ENCODE measurements around the gene YJEFN3. TPM values are rescaled to one million over a fixed set of nuclear protein-coding genes. Genes with fewer than 3 reads are reported as not detected.
A peak's percentile ranks its signal among the peaks of the same experiment; 100 is the strongest.

Gene YJEFN3
- polyA plus RNA-seq, 4 donors, result 4.9 to 13.0 (median 6.8) TPM

DNA sequence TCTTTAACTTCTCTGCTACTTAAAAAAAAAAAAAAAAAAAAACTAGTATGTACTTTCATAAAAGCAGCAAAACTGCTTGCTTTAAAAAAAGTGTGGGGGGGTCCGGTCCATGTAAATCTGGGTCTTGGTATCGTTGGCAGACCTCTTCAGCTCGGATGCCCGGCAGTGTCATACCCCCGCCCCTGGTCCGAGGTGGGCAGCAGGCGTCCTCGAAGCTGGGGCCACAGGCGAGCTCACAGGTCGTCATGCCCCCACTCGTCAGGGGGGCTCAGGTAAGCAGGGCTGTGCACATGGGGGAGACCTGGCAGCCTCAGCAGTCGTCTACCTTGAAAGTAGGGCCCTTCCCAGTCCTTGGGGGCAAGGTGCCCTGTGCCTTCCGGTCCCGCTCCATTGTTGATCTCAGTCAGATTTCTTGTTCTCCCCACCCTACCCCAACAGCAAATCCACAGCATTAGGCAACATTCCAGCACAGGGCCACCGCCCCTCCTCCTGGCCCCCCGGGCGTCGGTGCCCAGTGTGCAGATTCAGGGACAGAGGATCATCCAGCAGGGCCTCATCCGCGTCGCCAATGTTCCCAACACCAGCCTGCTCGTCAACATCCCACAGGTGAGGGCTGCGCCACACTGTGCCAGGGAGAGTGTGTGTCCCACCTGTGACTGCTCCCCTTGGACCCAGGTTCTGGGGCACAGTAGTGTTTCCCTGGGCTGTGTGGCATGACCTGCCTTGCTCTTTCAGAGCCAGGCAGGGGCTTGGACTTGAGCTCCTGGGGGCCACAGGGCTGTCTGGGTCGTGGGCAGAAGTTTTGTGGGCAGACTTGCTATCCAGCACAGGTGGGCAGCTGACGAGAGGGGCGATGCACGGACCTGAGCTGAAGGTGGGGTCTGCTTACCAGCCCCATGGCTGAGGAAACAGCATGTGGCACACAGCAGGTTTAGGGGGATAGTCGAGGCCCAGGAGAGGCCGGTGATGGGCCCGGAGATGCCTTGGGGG, 32.8 kb upstream of the YJEFN3 start:
- no peak for DNase-seq (ENCODE audit: low read depth in 4 of 4, low spot score in 3 of 4)

DNA sequence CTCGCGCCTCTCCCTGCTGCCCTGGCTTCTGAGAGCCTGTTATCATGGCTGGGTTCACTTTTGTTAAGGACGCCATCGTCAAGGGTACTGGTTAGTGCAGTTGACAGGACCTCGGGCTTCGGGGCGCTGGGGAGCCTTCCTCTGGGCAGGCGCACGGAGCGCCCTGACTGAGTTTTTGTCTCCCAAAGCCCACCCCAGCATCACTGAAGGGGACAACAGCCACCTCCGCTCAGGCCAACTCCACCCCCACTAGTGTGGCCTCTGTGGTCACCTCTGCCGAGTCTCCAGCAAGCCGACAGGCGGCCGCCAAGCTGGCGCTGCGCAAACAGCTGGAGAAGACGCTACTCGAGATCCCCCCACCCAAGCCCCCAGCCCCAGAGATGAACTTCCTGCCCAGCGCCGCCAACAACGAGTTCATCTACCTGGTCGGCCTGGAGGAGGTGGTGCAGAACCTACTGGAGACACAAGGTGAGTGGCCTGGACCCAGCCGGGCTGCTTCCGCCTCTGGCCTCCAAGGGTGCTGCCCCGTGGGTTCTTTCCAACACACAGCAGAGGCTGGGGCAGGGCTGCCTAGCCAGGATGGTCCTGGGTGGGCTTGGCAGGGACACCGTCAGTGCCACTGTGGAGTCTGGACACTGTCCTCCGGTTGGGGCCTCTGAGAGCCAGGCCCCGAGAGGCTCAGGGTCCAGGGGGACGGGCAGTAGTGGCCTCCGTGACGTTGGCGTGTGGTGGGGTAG, 30.3 kb upstream of the YJEFN3 start:
- no peak for DNase-seq (ENCODE audit: low read depth in 4 of 4, low spot score in 3 of 4)

DNA sequence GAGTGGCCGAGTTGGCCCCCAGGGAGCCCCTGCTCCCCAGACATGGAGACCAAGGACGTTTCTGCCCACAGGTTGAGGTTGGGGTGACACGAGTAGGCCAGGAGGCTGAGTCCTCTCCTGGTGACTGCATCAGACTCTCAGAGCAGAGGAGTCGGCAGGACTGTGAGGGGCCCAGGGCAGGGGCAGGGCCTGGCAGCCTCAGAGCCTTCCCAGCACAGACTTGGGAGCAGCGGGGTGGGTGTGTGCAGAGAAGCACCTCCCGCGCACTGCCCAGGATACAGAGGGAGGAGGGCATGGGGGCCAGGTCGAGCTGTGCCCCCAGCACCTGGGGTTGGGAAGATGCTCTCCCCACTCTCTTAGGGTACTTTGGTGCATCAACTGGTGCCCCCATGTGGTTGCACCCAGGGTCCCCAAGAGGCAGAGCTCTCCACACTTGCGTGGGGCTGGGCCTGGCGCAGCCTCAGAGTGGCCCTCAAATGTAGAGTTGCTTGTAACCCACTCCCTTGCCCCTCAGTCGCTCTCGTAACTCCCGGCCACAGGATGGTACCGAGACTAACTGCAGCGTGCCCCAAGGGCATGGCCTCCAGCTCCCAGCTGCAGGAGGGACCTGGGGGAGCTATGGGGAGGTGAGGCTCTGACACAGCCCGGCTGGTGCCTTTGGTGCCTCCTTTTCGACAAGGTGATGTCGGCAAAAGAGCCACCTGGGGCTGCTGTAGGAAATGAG, 29.3 kb upstream of the YJEFN3 start:
- DNase-seq (ENCODE audit: low read depth in 4 of 4, low spot score in 3 of 4), result no peak

DNA sequence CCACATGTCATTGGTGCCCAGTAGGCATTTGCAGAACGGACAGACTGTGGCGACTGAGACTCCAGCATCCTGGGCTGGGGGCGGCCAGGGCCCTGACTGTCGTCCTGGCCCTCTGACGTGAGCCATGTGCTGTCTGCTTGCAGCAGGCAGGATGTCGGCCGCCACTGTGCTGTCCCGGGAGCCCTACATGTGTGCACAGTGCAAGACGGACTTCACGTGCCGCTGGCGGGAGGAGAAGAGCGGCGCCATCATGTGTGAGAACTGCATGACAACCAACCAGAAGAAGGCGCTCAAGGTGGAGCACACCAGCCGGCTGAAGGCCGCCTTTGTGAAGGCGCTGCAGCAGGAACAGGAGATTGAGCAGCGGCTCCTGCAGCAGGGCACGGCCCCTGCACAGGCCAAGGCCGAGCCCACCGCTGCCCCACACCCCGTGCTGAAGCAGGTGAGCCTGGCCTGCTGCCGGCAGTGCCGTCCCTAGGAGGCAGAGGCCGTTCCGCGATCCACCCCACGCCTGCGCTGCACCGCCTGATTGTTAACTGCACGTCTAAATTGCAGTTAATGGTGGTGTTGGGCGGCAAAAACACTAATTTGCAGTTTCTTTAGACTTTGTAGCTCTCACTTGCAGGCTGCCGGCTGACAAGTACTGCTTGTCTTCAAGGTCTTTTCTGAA, 27.6 kb upstream of the YJEFN3 start:
- DNase-seq (ENCODE audit: low read depth in 4 of 4, low spot score in 3 of 4), result no peak

DNA sequence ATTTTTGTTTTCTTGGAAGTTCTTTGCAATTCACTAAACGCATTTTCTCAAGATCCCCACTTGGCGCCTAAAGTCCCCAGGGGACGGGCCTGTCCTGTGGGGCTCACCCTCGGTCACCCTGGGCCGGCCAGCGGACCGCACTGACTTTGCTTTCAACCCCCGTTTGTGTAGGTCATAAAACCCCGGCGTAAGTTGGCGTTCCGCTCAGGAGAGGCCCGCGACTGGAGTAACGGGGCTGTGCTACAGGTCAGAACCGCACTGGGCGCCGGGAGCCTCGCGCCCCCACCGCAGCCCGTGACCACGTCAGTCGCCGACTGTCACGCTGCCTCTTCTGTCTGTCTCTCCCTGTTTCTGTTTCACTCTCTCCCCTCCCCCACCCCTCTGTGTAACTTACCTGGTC, 26.9 kb upstream of the YJEFN3 start:
- no peak for DNase-seq (ENCODE audit: low read depth in 4 of 4, low spot score in 3 of 4)

DNA sequence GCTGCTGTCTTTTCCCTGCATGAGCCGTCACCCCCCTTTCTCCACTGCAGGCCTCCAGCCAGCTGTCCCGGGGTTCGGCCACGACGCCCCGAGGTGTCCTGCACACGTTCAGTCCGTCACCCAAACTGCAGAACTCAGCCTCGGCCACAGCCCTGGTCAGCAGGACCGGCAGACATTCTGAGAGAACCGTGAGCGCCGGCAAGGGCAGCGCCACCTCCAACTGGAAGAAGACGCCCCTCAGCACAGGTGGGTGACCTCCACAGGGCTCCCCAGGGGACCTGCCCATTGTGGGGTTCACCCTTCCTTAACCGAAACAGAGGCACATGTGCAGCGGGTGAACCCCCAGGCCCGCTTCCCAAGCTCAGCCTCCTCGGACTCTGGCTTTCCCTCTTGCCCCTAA, 26.4 kb upstream of the YJEFN3 start:
- DNase-seq (ENCODE audit: low read depth in 4 of 4, low spot score in 3 of 4), result no peak

DNA sequence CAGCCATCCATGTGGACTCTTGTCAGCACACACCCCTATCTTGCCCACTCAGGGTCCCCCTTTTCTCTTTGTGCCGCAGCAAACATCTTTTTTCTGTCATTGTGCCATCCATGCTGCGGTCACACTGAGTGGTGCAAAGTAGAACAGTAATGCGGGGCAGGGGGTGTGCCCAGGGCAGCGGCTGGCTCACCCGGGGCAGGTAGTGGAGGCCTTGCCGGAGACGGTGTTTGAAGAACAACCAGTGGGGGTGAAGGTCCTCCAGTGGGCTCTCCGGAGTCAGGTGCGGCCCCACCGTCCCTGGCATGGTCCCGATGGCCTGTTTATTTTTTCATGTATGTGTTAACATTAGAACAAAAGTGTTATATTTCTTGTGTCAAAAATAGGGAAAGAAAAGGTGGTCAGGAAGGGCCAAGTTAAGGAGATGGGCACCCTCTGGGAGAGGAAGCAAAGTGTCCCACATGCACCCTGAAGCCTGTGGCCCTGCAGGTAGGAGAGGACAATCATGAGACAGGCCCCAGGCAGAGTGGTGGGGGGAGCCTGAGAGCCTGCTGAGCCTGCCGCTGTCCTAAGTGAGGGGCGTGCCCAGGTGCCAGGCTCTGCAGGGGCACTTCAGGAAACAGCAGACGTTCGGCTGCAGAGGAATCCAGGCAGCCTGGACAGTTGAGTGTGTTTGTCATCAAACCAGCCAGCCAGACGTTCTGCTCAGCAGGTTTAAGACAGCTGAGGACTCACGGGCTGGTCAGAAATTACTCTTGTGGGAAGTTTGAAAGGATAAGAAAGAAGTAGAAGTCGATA, 25.7 kb upstream of the YJEFN3 start:
- DNase-seq (ENCODE audit: low read depth in 4 of 4, low spot score in 3 of 4), result no peak

DNA sequence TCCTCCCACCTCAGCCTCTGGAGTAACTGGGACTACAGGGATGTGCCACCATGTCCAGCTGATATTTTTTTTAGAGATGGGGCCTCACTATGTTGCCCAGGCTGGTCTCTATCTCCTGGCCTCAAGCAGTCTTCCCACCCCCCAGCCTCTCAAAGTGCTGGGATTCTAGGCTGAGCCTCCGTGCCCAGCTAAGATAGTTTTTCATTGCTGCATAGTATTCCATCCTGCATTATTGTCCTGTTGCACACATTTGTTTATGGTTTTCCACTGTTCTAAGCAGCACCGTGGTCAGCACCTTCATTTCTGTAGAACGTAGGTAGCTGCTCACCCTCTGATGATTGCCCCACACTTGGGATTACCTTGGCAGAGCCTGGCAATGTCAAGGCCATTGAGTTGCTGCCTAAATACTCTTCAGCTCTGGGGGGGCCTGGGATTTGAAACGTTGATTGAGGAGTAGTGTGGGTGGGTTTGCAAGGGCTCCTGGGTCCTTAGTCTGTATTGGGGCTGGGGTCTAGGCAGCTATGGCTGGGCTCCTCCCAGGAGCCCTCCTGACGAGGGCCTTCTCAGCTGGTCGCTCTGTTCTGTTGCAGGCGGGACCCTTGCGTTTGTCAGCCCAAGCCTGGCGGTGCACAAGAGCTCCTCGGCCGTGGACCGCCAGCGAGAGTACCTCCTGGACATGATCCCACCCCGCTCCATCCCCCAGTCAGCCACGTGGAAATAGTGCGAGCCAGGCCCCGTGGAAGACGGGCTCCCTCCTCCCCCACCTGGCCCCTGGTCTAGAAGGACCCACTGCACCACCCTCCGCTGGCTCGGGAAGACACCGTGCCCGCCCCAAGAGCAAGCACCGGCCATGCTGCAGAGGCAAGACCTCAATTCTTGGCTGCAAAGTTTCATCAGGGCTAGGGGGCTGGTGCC, 23.7 kb upstream of the YJEFN3 start:
- DNase-seq (ENCODE audit: low read depth in 4 of 4, low spot score in 3 of 4), result no peak

DNA sequence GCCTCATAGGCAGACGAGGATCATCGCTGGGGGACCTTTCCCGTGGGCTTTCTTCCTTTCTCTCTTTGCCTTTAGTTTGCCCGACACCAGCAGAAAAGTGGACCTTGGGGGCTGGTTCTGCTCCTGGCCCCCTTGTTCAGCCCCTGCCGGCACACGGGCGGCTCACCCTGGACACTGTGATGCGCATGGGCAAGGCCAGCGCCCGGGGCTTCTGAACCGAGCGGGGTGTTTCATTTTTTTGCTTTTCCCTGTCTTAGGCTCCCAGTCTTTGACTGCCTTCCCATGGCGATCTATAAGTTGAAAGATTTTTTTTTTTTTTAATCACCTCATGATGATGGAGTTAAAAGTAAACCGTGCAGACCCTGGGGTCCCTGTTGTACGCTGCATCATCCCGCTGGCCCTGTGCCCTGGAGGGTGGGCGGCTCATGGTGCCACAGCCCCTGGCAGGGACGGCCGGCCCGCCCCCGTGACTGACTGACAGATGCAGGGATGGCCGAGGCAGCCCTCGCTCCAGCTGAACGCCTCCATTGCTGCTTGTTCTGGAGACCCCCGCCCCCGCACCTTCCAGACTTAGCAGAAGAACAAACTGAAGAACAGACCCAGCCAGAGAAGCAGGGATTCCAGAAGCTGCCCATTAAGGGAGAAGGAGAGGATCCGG, 22.9 kb upstream of the YJEFN3 start:
- DNase-seq (ENCODE audit: low read depth in 4 of 4, low spot score in 3 of 4), result no peak

DNA sequence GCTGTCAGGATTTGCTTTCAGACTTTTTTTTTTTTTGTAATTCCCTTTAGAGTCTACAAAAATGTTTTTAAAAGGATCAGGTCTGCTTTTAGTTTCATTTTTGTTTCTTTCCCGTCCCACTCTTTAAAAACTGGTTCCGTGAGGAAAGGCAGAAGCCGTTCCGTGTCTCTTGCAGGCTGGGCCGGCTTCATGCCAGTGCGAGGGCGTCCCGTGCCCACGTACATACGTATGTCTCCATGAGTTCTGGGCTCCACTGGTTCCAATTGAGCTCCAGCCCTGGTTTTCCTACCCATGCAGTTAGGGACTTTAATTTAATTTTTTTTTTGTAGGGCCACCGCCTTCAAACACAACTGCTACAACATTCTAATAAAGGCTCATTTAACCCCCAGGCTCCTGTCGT, 22.1 kb upstream of the YJEFN3 start:
- DNase-seq (ENCODE audit: low read depth in 4 of 4, low spot score in 3 of 4), result no peak

DNA sequence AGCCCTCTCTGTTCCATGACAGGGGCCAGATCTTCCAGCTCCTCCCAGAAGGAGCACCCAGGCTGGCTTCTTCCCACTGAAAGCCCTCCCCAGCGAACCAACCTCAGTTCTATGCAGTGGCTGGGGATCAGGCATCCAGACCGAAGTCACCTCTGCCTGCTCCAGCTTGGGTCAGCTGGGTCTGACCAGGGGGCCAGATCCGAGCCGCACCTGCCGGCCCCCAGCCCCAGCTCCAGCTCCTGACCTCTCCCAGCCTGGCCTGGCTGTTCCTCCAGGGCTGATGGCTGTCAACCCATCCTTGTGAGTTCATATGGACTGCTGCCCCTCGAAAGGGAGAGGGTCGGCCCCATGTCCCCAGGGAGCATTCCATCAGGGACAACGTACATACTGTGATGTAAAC, 21.4 kb upstream of the YJEFN3 start:
- DNase-seq (ENCODE audit: low read depth in 4 of 4, low spot score in 3 of 4), result no peak

DNA sequence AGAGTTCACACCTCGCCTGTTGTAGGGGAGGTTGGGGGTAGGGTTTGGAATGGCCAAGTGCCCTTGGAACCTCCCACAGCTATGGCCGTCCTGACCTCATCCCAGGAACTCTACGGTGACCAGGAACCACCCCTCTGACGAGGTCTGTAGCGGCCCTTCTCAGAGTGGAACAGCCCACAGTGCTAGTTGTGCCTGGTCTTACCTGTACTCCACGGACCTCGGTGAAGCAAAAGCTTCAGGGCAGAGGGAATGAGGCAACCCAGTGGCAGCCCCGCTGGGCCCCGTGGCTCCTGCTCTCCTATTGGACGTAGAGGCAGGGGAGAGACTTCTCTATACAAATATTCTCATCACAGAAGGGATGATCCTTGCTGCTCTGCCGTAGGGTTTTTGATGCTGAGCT, 20.5 kb upstream of the YJEFN3 start:
- DNase-seq (ENCODE audit: low read depth in 4 of 4, low spot score in 3 of 4), result no peak

DNA sequence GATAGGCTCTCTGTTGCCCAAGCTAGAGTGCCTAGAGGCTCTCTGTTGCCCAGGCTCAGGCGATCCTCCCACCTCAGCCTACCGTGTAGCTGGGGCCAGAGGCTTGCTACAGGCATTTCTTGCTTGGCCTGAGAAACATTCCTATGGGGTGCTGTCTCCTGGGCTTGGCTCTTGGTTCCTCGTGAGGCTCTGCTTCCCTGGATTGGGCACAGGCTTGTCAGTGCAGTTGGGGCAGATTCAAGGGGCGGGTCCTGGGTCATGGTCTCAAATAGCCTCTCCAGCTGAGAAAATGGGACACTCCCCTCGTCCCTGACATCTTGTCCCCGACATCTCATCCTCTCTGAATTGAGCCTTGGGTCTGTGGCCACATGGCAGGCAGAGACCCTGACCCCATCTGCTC, 18.3 kb upstream of the YJEFN3 start:
- DNase-seq (ENCODE audit: low read depth in 4 of 4, low spot score in 3 of 4), result no peak

DNA sequence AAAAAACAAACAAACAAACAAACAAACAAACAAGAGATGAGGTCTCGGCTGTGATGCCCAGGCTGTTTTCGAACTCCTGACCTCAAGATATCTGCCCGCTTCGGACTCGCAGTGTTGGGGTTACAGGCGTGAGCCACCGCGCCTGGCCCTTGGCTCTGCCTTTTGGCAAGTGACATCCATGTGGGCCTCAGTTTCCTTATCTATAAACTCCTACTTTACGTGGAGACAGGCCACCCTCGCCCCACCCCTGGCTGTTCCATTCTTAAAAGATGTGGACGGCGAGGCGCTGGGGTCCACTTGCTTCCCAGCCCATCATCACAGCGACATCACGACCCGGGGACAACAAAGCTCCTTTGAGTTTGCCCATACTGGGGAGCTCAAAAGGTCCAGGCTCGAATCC, 15.0 kb upstream of the YJEFN3 start:
- no peak for DNase-seq (ENCODE audit: low read depth in 4 of 4, low spot score in 3 of 4)

DNA sequence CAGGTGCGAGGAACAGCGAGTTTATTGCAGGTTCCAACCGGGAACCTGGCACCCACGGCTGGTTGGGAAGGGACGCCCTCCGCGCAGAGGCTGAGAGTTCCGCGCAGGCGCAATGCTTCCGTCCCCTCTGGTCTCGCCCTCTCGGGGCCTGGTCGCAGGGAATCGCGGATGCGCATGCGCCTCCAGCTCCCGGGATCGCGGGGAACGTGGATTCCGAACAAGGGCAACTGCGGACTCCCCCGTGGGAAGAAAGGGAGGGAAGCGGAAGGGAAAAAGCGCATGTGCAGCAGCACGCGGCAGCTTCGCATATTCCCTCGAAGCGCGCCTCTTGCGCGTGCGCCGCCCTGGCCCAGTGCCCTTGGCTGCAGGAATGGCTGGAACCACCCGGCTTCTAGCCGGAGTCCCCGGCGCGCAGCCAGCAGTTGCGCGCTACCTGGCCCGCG, 14.5 kb upstream of the YJEFN3 start:
- peak in 1 of 4 donors; percentile 66 for DNase-seq (ENCODE audit: low read depth in 4 of 4, low spot score in 3 of 4)

DNA sequence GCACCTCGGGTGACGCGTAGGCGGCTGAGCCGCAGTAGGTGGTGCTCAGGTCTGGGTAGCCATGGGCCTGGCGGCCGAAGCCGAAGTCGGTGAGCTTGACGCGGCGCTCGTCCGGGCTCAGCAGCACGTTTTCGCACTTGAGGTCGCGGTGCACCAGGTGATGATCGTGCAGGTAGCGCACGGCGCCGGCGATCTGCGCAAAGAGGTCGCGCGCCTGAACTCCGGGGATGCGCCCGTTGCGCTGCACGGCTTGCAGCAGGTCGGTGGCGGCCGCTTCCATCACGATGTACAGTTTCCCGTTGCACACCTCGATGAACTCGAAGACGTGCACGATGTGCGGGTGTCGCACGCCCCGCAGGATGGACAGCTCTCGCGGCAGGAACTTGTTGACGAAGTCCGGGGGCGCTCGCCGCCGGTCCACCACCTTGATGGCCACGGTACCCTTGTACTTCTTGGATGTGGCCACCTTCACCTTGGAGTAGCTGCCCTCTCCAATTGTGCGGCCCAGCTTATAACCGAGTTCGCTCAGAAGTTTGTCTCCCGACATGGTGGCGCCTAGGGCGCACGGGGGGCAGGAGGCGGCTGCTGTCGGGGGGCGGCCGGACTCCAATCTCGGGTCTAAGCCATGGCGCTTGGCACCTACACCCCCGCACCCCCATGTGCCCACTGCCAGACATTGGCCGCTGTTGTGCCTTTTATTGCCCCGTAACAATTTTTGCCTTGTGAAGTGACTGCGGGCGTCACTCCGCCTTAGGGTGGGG, 13.7 kb upstream of the YJEFN3 start, which contains the start of gene TSSK6:
Gene TSSK6 (minus strand): TSS at position 668 of the 761 bp plus-strand sequence. CDS start 121 bp downstream, at position 547.
- DNase-seq (ENCODE audit: low read depth in 4 of 4, low spot score in 3 of 4), result no peak

Data from left renal pelvis (tissue), 4 donors.